Caco-2 (cell line): ENCODE results near the gene TMTC2. TPM values are rescaled to one million over a fixed set of nuclear protein-coding genes. Genes with fewer than 3 reads are reported as not detected.

ENCODE experiments used
- BruUV-seq: library from RNA; stranded (reverse); fragments of 400-500 nt; replicated peaks from 2 replicates; lab custom pipeline; 2021; lab: Mats Ljungman, UMichigan
- CTCF ChIA-PET: fragments of 300-600 bp; sonication (Branson Sonifier 250); formaldehyde crosslinking; loops from one replicate; lab custom pipeline; 2022; ENCODE audit warnings: antibody characterized with exemption; lab: Charles Lee
- POLR2A ChIA-PET: fragments of 300-600 bp; sonication (Branson Sonifier 250); formaldehyde crosslinking; loops from one replicate; lab custom pipeline; 2022; ENCODE audit warnings: antibody characterized with exemption; lab: Charles Lee
- DNase-seq, 2 experiments: peaks; one replicate each; pipeline versions ENCODE4 v3.0.0 to v3.0.0-alpha.2; 2020 to 2022
- H3K27me3 ChIP-seq: replicated peaks from 2 replicates; pipeline ENCODE4 v1.6.0; 2011; ENCODE audit warnings: low read length; ENCODE audit not compliant: control insufficient read depth, insufficient read depth
- H3K36me3 ChIP-seq: 2 replicates; pipeline ENCODE4 v1.5.1; 2011; ENCODE audit warnings: low read length; ENCODE audit not compliant: control insufficient read depth, insufficient read depth
- H3K4me1 ChIP-seq: fragments of 250-450 bp; sonication (Bioruptor Pico); 2 replicates; pipeline ENCODE4 v1.5.1; 2020; ENCODE audit warnings: mild to moderate bottlenecking
- H3K4me3 ChIP-seq: 2 replicates; pipeline ENCODE4 v1.5.1; 2011; ENCODE audit warnings: low read depth, mild to moderate bottlenecking, control low read depth, low read length
- H3K9me3 ChIP-seq: fragments of 250-450 bp; sonication (Bioruptor Pico); 2 replicates; pipeline ENCODE4 v1.5.1; 2020; ENCODE audit warnings: mild to moderate bottlenecking, moderate library complexity
- H3K27ac Mint-ChIP-seq: one replicate; pipeline ENCODE4 v1.8.0; 2022; ENCODE audit warnings: mixed read lengths; ENCODE audit not compliant: unreplicated experiment
- H3K27me3 Mint-ChIP-seq: one replicate; pipeline ENCODE4 v1.8.0; 2022; ENCODE audit warnings: mixed read lengths; ENCODE audit not compliant: insufficient read depth, unreplicated experiment
- H3K36me3 Mint-ChIP-seq: one replicate; pipeline ENCODE4 v1.8.0; 2022; ENCODE audit warnings: mild to moderate bottlenecking, mixed read lengths; ENCODE audit not compliant: insufficient read depth, unreplicated experiment
- H3K4me1 Mint-ChIP-seq: one replicate; pipeline ENCODE4 v1.8.0; 2022; ENCODE audit warnings: low read depth, mixed read lengths; ENCODE audit not compliant: unreplicated experiment
- H3K4me3 Mint-ChIP-seq: one replicate; pipeline ENCODE4 v1.8.0; 2022; ENCODE audit warnings: mild to moderate bottlenecking, moderate library complexity, mixed read lengths; ENCODE audit not compliant: unreplicated experiment
- H3K9me3 Mint-ChIP-seq: one replicate; pipeline ENCODE4 v1.8.0; 2022; ENCODE audit warnings: mixed read lengths; ENCODE audit not compliant: unreplicated experiment
- CTCF ChIP-seq, 2 experiments: fragments of 200-600 bp in 1 of 2; IDR thresholded peaks; 1 replicate in 1 of 2; 2 replicates in 1 of 2; pipeline versions ENCODE4 v1.5.1 to v1.8.0; 2011 to 2022; ENCODE audit warnings: antibody characterized with exemption in 1 of 2, control low read depth in 1 of 2, inconsistent platforms in 1 of 2, low read depth in 1 of 2, low read length in 1 of 2, mild to moderate bottlenecking in 1 of 2, moderate library complexity in 1 of 2; ENCODE audit not compliant: insufficient read depth in 1 of 2, severe bottlenecking in 1 of 2, unreplicated experiment in 1 of 2
- intact Hi-C: fragments of 100-400 bp; cut with micrococcal nuclease; formaldehyde crosslinking; loops from one replicate; pipeline ENCODE4 v1.10.0; 2022; ENCODE audit not compliant: unreplicated experiment
- total RNA-seq: library from RNA; stranded (reverse); gene quantifications from 2 replicates; pipeline ENCODE4 v1.2.3, GENCODE V29; 2022

The TMTC2 gene
- total RNA-seq, 1 experiment from 2014 or later, result 2.2 TPM

GRCh38 chr12:82694276-82694675 lies 7.6 kb downstream of the TMTC2 start:
- Histone ChIP-seq H3K9me3 (no peaks in the 10 kb centered on the region), H3K4me1 (no peaks in the 10 kb centered on the region), H3K36me3 (no peaks in the 10 kb centered on the region), H3K27me3 (no peaks in the 10 kb centered on the region), H3K4me3 (no peak overlapping the region)
- ChIA-PET POLR2A (no interaction called here), CTCF (no interaction called here)
- H3K9me3 Mint-ChIP-seq, result no peaks in the 10 kb centered on the region
- no peaks in the 10 kb centered on the region for H3K4me1 Mint-ChIP-seq
- BruUV-seq, result no TSS peak
- no peaks in the 10 kb centered on the region for H3K27me3 Mint-ChIP-seq
- intact Hi-C loops, result no loop called here
- no peak for DNase-seq
- no peaks in the 10 kb centered on the region for H3K36me3 Mint-ChIP-seq
- no peak for TF ChIP-seq CTCF (IDR thresholded peaks at IDR 0.05; ENCODE audit: insufficient read depth in 1 of 2, low read depth in 1 of 2, low read length in 1 of 2, severe bottlenecking in 1 of 2, unreplicated experiment in 1 of 2)
- no peak overlapping the region for H3K4me3 Mint-ChIP-seq
- H3K27ac Mint-ChIP-seq, result no peak overlapping the region

GRCh38 chr12:82694970-82695369 lies 8.3 kb downstream of the TMTC2 start:
- Histone ChIP-seq H3K4me1 (no peaks in the 10 kb centered on the region), H3K4me3 (no peak overlapping the region), H3K36me3 (no peaks in the 10 kb centered on the region), H3K27me3 (no peaks in the 10 kb centered on the region), H3K9me3 (no peaks in the 10 kb centered on the region)
- Mint-ChIP-seq H3K4me1 (no peaks in the 10 kb centered on the region), H3K27me3 (no peaks in the 10 kb centered on the region), H3K9me3 (no peaks in the 10 kb centered on the region), H3K4me3 (no peak overlapping the region), H3K36me3 (no peaks in the 10 kb centered on the region), H3K27ac (no peak overlapping the region)
- TF ChIP-seq CTCF (IDR thresholded peaks at IDR 0.05; ENCODE audit: insufficient read depth in 1 of 2, low read depth in 1 of 2, low read length in 1 of 2, severe bottlenecking in 1 of 2, unreplicated experiment in 1 of 2), result no peak
- intact Hi-C loops, result no loop called here
- DNase-seq, result no peak
- POLR2A ChIA-PET, result no interaction called here
- no TSS peak for BruUV-seq
- CTCF ChIA-PET, result no interaction called here

- no peaks in the 10 kb centered on the region for H3K4me1 ChIP-seq
- H3K36me3 Mint-ChIP-seq, result no peaks in the 10 kb centered on the region
- BruUV-seq, result no TSS peak
- H3K4me3 ChIP-seq, result no peak overlapping the region
- intact Hi-C loops, result no loop called here
- DNase-seq, result no peak
- POLR2A ChIA-PET, result no interaction called here
- H3K27me3 ChIP-seq, result no peaks in the 10 kb centered on the region
- TF ChIP-seq CTCF (IDR thresholded peaks at IDR 0.05; ENCODE audit: insufficient read depth in 1 of 2, low read depth in 1 of 2, low read length in 1 of 2, severe bottlenecking in 1 of 2, unreplicated experiment in 1 of 2), result no peak
- no peaks in the 10 kb centered on the region for H3K9me3 ChIP-seq
- H3K4me1 Mint-ChIP-seq, result no peaks in the 10 kb centered on the region
- H3K4me3 Mint-ChIP-seq, result no peak overlapping the region
- H3K9me3 Mint-ChIP-seq, result no peaks in the 10 kb centered on the region
- CTCF ChIA-PET, result no interaction called here
- no peaks in the 10 kb centered on the region for H3K36me3 ChIP-seq
- no peaks in the 10 kb centered on the region for H3K27me3 Mint-ChIP-seq
- no peak overlapping the region for H3K27ac Mint-ChIP-seq
These were observed 8.8 kb downstream of the TMTC2 start for GRCh38 chr12:82695531-82695930.
